HG03108 (cell line): ENCODE results near the gene SIL1.
A peak's percentile ranks its signal among the peaks of the same experiment; 100 is the strongest.
"Not testable (repeated sequence)": the region's sequence is repeated elsewhere in the genome, so short reads cannot be mapped to it uniquely, and the experiment has no call there.

Source experiments
- ATAC-seq: cut with Tn5 transposase; IDR thresholded peaks from one replicate; pipeline ENCODE4 v1.9.1; 2021; ENCODE audit warnings: moderate library complexity; ENCODE audit not compliant: unreplicated experiment

The SIL1 gene

DNA sequence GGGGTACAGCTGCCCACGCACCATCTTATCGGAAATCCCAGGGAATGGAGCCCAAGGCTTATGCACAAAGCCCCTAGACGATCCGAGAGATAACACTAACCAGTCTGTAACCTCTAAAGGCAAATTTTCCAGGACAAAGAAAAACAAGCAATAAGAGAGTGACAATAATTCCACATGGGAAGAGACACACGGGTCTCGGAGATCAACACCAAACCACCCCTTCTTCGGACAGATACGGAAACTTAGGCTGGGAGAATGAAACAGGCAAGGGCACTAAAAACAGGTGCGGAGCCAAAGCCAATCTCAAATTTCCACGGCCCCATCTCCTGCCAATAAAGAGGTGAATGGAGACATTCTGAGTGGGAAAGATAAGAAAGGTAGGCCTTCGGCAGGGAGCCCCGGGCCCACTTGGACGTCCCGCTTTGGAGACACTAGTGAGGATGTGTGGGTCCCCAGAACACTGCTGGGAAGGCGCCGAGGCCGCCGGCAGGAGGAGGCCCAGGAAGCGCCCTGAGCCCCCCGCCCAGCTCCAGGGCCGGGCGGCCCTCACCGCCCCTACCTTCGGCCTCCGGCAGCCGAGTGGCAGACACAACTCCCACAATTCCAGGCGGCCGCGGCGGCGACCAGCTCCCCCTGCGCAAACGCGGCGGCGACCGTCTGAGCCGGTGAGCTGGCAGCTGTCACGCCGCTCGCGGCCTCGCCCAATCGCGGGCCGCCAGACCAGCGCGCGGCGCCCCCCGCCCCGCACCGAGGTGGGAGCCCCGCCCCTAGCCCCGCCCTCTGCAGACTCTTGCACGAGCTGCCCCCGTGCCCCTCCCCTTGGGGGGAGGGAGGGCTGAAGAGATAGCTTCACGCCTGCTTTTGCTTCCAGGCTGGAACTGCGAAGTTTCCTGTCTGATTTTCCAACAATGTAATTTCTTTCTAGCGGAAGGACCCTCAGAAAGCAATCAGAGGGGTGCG, at the start of gene SIL1:
TSS of gene SIL1 (minus strand) at position 659 of the 960 bp plus-strand sequence. CDS start 70,525 bp downstream, outside the sequence.
- peak; percentile 98 for ATAC-seq

DNA sequence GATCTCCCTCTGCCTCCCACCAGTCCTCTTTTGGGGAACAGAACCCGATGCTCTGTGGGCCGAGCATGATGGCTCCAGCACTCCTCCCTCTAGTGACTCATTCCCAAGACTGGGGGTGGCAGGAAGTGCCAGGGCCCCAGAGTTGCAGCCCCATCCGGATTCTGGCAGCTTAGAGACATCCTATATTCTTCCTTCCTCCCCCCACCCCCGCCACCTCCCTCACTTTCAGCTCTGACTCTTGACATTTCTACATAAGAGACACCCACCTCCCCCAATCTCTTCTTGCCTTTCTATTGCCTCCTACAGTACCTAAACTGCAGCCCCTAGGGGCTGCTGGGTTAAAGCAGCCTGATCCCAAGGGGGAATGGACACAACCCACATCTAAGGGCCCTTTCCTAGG, 48.2 kb upstream of the SIL1 start:
- no peak for ATAC-seq

DNA sequence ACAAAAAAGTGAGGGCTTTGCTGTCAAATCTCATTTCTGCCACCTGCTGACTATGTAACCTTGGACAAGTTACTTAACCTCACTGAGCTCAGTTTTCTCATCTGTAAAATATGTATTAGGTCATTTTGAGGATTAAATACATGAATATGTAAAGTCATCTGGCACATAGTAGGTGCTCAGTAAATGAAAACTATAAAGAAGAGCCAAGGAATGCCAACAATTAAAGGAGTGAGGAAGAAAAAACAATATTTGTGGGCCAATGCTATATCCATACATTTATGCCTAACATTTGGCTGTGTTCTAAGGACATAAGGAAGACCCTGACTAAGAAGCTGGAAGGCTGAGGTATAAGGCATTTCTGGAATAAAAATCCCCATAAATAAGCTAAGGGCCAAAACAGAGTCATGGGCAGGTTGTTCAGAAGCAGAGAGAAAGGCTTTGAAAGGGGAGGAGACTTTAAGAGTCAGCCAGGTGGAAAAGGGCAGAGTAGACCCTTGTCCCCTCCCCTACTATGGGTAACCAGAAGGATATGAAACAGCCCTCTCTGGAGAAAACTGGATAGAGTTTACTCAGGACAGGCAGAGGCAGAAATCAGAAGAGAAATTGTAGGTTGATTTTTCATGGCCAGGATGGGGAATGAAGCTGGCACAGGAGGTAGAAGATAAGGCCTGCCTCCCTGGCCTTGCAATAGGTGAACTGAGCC, 47.6 kb upstream of the SIL1 start:
- no peak for ATAC-seq

DNA sequence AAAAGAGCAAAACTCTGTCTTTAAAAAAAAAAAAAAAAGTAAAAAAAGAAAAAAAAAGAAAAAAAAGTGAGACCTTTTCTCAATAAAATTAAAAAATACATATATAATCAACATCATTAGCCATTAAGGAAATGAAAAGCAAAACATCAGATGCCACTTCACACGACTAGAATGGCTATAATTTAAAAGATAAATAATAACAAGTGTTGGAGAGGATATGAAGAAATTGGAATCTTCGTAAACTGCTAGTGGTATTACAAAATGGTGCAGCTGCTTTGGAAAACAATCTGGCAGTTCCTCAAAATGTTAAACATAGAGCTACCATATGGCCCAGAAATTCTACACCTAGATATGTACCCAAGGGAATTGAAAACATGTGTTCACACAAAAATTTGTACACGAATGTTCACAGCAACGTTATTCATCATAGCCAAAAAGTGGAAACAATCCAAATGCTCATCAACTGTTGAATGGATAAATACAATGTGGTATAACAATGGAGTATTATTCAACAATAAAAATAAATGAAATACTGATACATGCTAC, 45.3 kb upstream of the SIL1 start:
- ATAC-seq = no peak

DNA sequence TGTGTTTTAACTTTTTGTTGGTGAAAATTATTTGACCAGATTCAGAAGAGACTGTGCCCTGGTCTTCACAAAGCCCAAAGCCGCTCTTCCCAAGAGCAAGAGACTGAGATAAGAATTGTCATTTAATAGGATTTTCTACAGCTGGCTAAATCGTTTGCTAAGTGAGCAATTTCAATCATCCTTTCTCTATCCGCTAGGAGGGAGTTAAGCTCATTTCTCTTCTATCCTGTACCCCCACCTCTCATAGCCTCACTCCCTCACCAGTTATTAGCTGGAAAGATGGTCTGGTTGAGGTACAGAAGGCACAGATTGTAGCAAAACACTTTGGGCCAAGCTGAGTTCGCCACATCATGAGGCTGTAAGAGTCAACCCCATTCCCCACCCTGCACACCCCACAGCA, 43.0 kb upstream of the SIL1 start:
- no peak for ATAC-seq

DNA sequence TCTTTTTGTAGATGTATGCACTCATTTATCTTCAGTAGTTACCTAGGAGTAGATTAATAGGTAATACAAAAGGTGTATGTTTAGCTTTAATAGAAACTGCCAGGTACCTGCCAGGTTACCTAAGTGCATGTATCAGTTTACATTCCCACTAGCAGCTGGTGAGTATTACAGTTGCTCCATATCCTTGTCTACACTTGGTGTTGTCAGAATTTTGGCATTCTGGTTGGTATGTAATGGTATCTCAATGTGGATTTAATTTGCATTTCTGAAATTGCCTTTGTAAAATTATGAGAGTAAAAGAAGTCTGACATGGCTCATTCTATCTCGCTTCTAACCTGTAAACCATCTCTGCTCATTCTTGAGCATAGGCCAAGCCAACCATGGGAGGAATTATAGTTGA, 38.3 kb upstream of the SIL1 start:
- no peak for ATAC-seq

DNA sequence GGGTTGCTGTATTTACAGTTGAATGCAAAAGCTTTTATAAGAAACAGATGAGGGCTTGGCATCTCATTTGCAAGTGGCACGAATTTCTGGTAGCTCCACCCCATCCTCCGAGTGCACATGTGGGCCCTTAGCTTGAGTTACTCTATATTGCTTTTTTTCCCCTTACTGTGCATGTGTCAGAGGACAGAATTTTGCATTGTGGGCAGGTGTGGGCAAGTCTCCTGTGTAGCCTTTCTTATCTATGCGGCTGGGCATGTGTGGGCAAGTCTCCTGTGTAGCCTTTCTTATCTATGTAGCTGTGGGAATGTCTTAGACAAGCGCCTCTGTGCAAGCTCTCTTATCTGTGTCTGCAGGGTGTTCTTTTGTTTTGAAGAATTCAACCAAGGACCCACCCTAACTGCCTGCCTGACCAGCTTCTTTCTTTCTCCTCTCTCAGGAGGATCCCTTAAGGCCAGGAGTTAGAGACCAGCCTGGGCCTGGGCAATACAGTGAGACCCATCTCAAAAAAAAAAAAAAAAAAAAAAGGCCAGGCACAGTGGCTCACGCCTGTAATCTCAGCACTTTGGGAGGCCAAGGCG, 34.1 kb upstream of the SIL1 start:
- no peak for ATAC-seq

DNA sequence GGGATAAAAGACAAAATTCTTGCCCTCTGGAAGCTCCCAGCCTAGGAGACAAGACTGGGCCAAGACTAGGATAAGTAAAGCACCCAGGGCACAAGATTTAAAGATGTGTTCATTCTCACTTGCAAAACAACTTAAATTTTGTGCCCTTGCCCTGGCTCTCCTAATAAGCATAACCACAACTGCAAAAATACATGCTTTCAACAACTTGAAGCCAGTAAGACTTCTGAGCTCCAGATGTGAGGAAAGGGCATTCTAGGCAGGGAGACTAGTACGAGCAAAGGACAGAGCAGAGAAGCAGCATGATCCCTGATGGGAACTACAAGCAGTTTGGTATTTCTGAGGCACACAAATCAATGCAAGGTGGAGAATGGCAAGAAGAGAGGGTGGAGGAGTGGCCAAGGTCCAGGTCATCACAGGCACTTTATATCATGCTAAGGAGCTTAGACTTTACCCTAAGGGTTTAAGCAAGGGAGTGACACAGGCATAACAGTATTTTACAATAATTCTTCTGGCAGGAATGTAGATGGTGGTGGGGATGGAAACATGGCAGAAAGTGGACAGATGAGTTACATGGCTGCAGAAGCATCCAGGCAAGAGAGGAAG, 30.1 kb upstream of the SIL1 start:
- ATAC-seq = no peak

DNA sequence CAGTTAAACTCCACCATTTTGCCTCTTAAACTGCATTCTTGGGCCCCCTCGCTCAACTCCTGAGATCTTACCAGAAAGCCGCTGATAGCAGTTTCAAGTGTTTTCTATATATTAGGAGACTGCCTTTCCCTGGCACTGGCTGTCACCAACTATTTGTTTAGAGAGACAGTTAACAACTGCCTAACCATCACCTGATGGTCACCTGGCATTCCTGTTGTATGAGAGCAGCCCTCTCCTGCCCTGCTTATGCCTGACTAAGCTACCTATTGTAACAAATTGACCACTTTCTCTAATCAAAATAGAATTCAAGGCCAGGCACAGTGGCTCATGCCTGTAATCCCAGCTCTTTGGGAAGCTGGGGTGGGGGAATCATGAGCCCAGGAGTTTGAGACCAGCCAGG, 28.0 kb upstream of the SIL1 start:
- no peak for ATAC-seq

DNA sequence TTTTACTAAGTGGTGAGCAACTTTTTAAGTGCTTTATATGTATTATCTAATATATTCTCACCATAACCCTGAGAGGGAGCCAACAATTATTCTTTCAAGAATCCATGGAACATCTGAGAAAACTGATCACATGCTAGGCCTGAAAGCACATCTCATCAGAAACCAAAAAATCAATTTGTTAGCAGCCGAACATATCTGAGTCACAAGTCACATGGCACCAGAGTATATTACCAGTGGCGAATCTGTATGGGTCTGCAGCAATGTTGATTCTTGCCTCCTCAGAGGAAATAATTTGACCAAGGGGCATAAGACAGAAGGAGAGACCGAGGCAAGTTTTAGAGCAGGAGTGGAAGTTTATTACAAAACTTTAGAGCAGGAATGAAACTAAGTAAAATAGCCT, 25.3 kb upstream of the SIL1 start:
- ATAC-seq = no peak

DNA sequence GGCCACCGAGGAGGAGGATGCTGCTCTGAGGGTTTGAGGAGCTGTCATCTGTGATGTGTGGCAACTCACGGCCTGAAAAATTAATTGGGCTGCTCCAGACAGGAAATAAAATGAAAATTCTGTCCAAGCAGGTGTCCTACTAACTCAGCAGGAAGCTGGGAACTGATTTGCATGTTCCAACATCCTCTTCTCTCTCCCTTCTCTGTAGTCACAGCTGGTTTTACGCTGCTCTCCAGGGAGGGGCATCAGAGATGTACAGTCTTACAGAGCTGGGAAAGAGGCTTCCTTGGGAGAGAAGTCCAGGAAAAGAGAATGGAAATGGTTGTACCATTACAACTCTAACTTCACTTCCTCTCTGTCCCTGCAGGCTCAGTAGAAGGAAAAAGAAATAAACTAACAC, 24.2 kb upstream of the SIL1 start:
- no peak for ATAC-seq

DNA sequence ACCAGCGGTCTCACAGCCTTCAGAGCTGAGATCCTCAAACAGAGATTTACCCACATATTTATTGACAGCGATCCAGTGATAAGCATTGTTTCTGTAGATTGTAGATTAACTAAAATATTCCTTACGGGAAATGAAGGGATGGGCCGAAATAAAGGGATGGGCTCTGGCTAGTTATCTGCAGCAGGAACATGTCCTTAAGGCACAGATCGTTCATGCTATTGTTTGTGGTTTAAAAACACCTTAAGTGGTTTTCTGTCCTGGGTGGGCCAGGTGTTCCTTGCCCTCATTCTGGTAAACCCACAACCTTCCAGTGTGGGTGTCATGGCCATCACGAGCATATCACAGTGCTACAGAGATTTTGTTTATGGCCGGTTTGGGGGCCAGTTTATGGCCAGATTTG, 19.9 kb upstream of the SIL1 start:
- not testable (repeated sequence) for ATAC-seq

DNA sequence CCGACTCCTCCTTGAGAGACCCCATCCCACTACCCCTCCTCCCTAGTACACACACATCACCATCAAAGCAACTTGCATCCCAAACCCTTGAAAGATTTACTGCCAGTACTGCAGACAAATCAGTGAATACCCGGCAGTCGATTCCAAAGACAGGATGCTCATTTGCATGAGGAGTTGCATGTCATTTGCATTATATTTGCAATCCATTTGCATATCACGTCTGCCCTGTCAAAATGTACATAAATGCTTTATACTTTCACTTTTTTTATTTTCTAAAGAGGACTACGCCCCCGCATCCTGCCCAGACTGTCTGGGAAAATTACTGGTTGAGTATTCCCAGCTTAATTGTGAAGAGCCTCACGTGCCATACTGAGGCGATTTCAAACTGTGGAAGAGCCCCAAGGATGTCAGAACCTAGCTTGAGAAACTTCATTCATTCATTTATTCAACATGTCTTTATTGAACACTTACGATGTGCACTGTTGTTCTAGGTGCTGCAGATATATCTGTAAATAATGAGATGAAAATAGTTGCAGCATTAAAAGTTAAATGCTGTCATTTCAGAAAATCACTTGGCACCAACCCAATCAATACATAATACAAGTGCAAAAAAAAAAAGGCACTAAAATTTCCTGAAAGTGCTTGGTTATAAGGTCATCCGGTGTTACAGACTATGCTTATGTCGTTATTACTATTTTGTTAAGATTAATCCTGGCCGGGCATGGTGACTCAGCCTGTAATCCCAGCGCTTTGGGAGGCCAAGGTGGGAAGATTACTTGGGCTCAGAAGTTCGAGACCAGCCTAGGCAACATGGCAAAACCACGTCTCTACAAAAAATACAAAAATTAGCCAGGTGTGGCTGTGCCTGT, 17.2 kb upstream of the SIL1 start:
- no peak for ATAC-seq

DNA sequence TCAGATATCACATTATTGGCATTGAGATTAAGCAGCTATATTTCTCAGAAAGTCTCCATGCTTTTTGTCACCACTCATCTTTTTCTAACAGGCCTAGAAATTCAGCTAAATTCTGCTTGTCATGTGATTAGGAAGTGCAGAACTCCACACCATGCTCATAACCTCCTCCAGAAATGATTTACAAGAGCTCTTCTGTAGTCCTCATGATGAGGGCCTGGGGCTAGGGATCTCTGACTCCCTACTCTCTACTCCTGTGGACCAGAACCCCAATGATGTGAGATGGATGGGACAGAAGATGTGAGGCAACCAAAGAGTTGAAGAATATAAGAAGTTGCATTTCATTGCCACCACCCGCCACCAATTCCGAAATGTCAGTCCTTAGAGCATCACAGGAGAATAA, 16.5 kb upstream of the SIL1 start:
- ATAC-seq = no peak

DNA sequence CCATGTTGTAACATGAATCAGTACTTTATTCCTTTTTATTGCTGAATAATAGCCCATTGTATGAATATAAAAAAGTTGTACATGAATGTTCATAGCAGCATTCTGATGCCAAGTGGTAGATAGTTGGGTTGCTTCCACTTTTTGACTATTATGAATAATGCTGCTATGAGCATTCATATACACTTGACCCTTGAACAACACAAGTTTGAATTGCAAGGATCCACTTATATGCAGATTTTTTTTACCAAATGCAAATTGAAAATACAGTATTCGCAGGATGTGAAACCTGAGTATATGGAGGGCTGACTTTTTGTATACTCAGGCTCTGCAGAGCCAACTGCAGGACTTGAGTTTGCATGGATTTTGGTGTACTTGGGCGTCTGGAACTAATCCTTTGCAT, 14.7 kb upstream of the SIL1 start:
- no peak for ATAC-seq

DNA sequence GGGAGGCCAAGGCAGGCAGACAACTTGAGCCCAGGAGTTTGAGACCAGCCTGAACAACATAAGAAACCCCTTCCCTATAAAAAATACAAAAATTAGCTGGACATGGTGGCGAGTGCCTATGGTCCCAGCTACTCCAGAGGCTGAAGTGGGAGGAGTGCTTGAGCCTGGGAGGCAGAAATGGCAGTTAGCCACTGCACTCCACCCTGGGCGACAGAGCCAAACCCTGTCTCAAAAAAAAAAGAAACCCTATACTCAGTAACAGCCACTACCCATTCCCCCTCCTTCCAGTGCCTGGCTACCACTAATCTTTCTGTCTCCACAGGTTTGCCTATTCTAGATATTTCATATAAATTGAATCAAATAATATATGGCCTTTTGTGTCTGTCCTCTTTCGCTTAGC, 14.3 kb upstream of the SIL1 start:
- no peak for ATAC-seq

DNA sequence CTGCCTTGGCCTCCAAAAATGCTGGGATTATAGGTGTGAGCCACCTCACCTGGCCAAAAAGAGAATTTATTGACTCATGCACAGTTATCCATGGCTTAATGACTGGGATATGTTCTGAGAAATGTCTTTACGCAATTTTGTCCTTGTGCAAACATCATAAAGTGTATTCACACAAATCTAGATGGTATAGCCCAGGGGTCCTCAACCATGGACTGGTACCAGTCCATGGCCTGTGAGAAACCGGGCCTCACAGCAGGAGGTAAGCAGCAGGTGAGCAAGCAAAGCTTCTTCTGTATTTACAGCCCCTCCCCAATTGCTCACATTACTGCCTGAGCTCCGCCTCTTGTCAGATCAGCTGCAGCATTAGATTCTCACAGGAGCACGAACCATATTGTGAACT, 12.4 kb upstream of the SIL1 start:
- ATAC-seq = no peak

DNA sequence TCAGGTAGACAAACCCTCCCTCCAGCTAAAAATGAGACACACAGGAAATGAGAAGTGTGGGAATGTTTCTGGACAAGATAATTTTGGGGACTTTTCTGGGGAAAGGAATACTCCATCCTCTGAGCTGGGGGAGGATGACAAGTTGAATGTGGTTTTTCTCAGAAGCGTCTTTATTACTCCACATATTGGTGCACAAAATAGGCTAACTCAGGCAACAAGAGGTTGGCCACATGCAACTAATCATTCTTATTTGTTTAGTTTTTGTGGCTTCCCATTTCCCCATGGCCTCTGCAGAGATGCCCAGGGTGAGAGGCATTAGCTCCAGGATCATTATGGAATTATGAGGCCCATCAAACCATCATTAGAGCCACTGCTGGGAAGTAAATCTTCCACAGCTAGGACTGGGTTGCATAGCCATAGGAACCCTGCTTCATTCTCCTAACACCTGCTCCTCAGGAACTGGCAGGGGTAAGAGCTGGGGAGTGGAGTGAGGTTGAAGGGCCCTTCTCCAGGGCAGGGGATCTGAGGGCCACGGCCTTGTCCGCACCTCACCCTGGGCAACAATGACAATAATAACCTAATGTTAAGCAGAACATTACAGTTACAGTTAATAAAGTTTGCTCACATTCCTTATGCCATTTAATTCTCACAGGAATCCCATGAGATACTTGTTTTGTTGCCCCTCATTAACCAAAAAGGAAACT, 9.3 kb upstream of the SIL1 start:
- no peak for ATAC-seq

DNA sequence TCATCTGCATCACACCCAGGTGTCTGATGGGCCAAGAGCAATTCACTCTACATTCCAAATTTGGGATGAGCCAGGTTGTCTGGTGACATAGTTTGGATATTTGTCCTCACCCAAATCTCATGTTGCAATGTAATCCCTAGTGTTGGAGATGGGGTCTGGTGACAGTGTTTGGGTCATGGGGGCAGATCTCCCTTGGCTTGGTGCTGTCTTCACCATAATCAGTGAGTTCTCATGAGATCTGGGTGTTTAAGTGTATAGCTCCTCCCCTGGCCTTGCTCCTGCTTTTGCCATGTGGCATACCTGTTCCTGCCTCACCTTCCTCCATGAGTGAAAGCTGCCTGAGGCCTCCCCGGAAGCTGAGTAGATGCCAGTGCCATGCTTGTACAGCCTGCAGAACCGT, 7.4 kb upstream of the SIL1 start:
- ATAC-seq = no peak

DNA sequence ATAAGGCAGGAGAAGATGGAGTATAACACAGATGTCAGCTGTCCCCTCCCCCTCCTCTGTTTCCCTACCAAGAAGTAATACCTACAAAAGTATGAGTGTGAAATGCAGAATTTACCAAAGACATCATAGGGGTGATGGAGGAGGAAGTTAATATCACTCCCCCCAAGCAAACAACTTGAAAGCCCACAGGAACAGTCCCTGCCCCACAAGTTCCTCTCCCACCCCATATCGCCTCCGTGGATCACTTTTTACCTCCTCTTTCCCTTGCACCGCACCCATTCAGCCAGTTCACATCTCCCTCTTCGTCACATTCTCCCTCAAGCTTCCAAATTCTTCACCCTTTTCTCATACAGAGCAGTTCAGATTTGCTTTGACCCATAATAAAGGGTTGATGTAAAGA, 7.0 kb upstream of the SIL1 start:
- ATAC-seq = no peak
